ENCODE measurements around the gene ALDH7A1. TPM values are rescaled to one million over a fixed set of nuclear protein-coding genes. Genes with fewer than 3 reads are reported as not detected.
A peak's percentile ranks its signal among the peaks of the same experiment; 100 is the strongest.

ALDH7A1 gene
- total and polyA plus RNA-seq, 12 donors = 19.5 to 65.7 (median 48.4) TPM

DNA sequence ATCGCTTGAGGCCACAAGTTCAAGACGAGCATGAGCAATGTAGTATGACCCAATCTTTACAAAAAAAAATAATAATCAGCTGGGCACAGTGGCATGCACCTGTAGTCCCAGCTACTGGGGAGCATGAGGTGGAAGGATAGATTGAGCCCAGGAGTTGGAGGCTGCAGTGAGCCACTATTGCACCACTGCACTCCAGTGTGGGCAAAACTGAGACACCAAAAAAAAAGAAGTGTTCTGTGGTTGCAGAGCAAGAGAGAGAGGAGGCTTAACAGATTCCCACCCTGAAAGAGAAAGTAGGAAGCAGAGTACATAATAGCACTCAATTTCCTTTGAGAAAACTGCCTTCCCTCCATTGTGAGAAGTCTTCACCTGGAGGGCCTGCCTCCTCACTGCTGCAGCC lies 52.6 kb downstream of the ALDH7A1 start:
- no peak for DNase-seq
- no peak for ATAC-seq

DNA sequence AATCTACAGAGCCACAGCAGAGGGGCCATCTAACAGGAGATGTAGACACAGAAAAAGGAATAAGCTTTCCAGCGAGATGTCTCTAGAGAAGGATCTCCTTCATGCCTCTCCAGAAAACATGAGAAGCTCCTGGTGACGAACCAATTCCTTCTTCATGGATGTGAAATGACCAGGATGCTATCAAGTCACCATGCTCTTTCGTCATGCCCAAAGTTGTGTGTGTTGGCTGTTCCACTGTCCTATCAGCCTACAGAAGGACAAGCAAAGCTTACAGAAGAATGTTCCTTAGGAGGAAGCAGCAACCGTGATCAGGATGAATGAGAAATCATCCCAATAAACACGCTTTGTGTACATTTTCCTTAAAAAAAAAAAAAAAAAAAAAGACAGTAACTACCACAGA lies 54.4 kb downstream of the ALDH7A1 start:
- Histone ChIP-seq H3K27me3 (no peaks in the 10 kb centered on the region), H3K27ac (no peak overlapping the region), H3K4me1 (peaks cover 0 to 7% (median 4%) of the 10 kb centered on the region in 9 donors), H3K9me3 (no peaks in the 10 kb centered on the region), H3K36me3 (peaks cover 0 to 19% (median 0%) of the 10 kb centered on the region in 9 donors), H3K4me3 (no peak overlapping the region)
- 69 to 86% methylated on average over 5 of the region's 5 CpGs for WGBS, 2 donors
- intact Hi-C loops (cut with DNase I) = loop anchor here in 3 of 10 donors (5.0 kb wide), 2 partner anchors 188 to 203 kb away; no protein-coding TSS in a partner anchor
- ATAC-seq = no peak
- TF ChIP-seq, protein P1, sequence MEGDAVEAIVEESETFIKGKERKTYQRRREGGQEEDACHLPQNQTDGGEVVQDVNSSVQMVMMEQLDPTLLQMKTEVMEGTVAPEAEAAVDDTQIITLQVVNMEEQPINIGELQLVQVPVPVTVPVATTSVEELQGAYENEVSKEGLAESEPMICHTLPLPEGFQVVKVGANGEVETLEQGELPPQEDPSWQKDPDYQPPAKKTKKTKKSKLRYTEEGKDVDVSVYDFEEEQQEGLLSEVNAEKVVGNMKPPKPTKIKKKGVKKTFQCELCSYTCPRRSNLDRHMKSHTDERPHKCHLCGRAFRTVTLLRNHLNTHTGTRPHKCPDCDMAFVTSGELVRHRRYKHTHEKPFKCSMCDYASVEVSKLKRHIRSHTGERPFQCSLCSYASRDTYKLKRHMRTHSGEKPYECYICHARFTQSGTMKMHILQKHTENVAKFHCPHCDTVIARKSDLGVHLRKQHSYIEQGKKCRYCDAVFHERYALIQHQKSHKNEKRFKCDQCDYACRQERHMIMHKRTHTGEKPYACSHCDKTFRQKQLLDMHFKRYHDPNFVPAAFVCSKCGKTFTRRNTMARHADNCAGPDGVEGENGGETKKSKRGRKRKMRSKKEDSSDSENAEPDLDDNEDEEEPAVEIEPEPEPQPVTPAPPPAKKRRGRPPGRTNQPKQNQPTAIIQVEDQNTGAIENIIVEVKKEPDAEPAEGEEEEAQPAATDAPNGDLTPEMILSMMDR (IDR thresholded peaks at IDR 0.05) = no peak
- no peak for DNase-seq

More for the DNA sequence above, 52.6 kb downstream of the ALDH7A1 start:
- 47 to 74% methylated on average over 2 of the region's 2 CpGs for WGBS, 2 donors
- H3K4me1 ChIP-seq = peaks cover 0 to 7% (median 4%) of the 10 kb centered on the region in 9 donors
- TF ChIP-seq, protein P1 (IDR thresholded peaks at IDR 0.05) = no peak
- peaks cover 0 to 37% (median 7%) of the 10 kb centered on the region in 9 donors for H3K36me3 ChIP-seq
- no peak overlapping the region for H3K4me3 ChIP-seq
- no peak overlapping the region for H3K27ac ChIP-seq
- intact Hi-C loops (cut with DNase I) = loop anchor here in 3 of 10 donors (5.0 kb wide), 2 partner anchors 190 to 205 kb away; no protein-coding TSS in a partner anchor
- H3K27me3 ChIP-seq = no peaks in the 10 kb centered on the region
- no peaks in the 10 kb centered on the region for H3K9me3 ChIP-seq

DNA sequence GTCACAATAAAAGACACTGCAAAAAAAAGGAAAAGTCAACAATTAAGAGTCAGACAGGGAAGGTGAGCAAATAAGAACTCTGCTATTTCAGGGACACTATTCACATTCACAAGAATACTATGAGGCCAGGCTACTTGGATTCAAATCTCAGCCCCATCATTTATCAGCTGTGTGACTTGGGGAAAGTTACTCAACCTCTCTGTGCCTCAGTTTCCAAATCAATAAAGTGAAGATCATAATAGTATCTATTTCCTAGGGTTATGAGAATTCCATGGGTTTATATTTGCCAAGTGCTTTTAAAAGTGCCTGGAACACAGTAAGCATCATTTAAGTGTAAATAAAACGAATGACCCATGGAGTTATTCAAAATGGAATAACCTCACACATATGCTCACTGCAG lies 56.4 kb downstream of the ALDH7A1 start:
- DNase-seq (no peak), ATAC-seq (no peak)
- no peak overlapping the region for H3K4me3 ChIP-seq
- intact Hi-C loops (cut with DNase I) = loop anchor here in 9 of 10 donors (2.0 to 10.0 kb wide), 7 partner anchors 36 to 186 kb away; partner anchors contain the start of gene GRAMD2B (in 2 of the 9)
- H3K9me3 ChIP-seq = no peaks in the 10 kb centered on the region
- H3K4me1 ChIP-seq = peaks cover 0 to 7% (median 4%) of the 10 kb centered on the region in 9 donors
- H3K36me3 ChIP-seq = peaks cover 0 to 3% (median 0%) of the 10 kb centered on the region in 9 donors
- TF ChIP-seq, protein P1 (IDR thresholded peaks at IDR 0.05) = no peak
- H3K27me3 ChIP-seq = no peaks in the 10 kb centered on the region
- peak overlapping the region in 3 of 10 donors; percentile 7 to 42 (median 36) for H3K27ac ChIP-seq
- 71 to 82% methylated on average over 1 of the region's 1 CpG for WGBS, 2 donors

DNA sequence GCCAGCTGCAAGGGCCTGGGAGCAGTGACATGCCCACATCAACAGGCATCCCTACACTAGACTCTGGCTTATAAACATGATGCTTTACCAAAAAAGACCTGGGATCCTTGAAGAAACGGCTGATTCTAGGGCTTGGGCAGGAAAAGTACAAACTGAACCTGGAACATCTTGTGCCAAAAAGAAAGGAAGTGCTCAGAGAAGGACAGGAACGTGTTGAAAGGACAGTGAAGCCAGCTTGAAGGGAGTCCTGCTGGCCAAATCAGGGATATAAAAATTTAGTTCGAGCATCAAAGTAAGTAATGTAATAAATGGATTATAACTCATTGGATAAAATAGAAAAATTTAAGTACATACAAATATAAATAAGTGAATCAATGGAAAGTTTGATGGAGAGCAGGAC lies 58.1 kb downstream of the ALDH7A1 start:
- TF ChIP-seq, protein P1 (IDR thresholded peaks at IDR 0.05) = no peak
- Histone ChIP-seq H3K27me3 (no peaks in the 10 kb centered on the region), H3K36me3 (no peaks in the 10 kb centered on the region), H3K4me3 (no peak overlapping the region), H3K9me3 (no peaks in the 10 kb centered on the region), H3K4me1 (peaks cover 0 to 12% (median 9%) of the 10 kb centered on the region in 9 donors), H3K27ac (no peak overlapping the region)
- ATAC-seq (peak in 1 of 8 donors; percentile 16), DNase-seq (no peak)
- intact Hi-C loops (cut with DNase I) = loop anchor here in 6 of 10 donors (5.0 to 10.0 kb wide), 5 partner anchors 35 to 185 kb away; partner anchors contain the start of gene GRAMD2B (in 2 of the 6)
- WGBS, 2 donors = 43 to 61% methylated on average over 3 of the region's 3 CpGs
